ENCODE data around the gene MSL1.

GRCh38 chr17:40074175-40074512, 47.6 kb upstream of the MSL1 start:
- no peak for TF ChIP-seq CTCF (IDR thresholded peaks at IDR 0.05)
- TF ChIP-seq POLR2A (IDR thresholded peaks at IDR 0.05) = no peak
